Mucosa of gallbladder (tissue), 1 donor: ENCODE data around the gene SND1. TPM values are rescaled to one million over a fixed set of nuclear protein-coding genes. Genes with fewer than 3 reads are reported as not detected.

ENCODE experiments used
- DNase-seq: peaks from one replicate; pipeline ENCODE4 v3.0.0-alpha.2; 2020; ENCODE audit warnings: low spot score
- total RNA-seq: library from RNA; stranded (reverse); gene quantifications from one replicate; pipeline ENCODE4 v1.2.1, GENCODE V29; 2021
- donor health status: DM: no; HTN: no; CAD: no.

SND1 gene
- total RNA-seq, 1 donor from 2014 or later, result 136 TPM

DNA sequence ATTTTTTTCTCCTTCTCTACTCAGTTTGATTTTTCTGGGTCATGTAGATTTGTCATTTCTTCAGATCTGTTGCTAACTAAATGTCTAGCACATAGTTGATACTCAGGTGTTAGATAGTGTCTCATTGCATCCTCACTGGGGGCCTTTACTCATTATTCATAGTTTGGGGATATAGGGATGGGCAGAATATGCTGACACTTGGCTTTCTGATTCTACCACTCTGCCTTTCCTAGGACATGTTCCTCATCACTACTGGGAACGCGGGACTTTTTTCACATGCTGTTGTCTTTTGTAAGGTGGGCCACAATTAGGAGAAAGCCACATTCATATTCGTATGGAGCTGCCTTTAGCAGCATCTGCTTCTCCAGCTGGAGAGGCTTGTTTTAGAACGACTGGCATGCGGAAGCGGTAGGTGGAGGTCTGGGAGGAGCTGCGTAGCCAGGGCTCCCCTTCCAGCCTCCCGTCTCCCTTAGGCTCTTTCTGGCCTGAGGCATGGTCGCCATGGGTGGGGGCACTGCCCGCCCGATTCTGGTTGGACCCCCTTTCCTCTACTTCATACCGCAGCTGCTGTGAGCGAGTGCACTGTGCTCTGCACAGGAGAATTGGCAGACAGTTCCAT lies 78.8 kb downstream of the SND1 start:
- no peak for DNase-seq

GRCh38 chr7:127731431-127732080 lies 79.6 kb downstream of the SND1 start:
- DNase-seq, result no peak

DNA sequence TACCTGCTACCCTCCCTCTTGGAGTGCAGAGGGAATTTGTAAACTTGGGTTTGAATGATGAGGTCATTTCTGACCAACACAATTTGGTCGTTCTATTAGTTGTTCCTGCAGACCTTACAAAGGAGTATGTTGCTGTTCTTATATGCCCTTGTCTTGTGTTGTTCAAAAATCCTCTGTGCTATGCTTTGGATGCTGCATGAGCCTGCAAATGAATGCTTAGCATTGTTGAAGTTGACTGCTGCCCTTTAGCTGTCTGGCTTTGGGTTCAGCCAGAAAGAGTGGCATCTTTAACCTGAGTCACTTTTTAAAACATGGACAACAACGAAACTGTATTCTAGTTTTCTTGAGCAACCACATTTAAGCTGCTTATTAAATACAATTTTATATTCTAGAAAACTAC lies 80.3 kb downstream of the SND1 start:
- DNase-seq, result no peak

GRCh38 chr7:127733986-127734385 lies 82.0 kb downstream of the SND1 start:
- DNase-seq, result no peak

GRCh38 chr7:127736511-127736910 lies 84.5 kb downstream of the SND1 start:
- DNase-seq, result no peak

- DNase-seq, result no peak
Measured at GRCh38 chr7:127738859-127739258, 86.9 kb downstream of the SND1 start.

DNA sequence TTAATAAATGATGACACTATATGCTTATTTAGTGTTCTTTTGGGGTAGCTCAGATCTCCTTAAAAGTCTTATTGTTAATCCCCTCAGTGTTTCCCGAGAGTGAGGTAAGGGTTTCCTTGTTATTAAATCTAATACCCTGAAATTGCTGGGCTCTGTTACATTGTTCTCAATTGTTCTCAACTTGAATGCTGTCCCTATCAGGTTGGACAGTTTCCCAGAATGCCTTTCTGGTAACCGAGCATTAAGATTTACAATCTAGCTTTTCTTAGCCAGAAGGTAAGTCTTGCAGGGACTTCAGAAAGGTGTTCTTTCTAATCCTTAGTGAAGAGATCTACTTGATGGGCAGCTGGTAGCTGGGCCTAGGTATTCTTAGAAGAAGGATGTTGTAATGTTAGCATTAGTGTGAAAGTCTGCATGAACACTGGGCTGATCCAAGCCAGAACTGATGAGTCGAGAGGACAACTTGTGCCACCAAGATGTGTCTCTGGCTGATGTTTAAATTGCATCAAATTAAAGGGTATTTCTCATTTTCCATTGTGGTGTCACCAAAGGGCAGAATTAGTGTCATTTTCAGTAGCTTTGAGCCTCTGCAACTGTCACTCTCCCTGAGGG lies 89.9 kb downstream of the SND1 start:
- no peak for DNase-seq

GRCh38 chr7:127745445-127745844 lies 93.5 kb downstream of the SND1 start:
- no peak for DNase-seq

DNA sequence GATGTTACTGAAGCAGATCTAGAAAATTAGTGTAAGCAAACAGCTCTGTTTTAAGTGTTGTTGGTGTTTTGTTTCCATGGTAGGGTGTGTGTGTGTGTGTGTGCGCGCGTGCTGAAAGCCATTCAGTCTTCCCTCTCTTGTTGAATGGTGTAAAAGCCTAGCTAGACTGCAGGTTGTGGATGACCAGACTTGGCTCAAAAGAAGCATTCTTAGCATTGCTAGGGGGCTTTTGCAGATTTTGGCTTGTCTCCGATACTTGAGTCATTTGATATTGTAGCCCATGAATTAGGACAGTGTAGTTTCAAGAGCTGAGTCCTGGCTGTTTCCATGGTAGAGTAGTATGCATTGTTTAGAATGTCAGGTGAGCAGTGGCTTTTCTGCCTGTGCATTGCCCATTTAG lies 99.1 kb downstream of the SND1 start:
- no peak for DNase-seq

DNA sequence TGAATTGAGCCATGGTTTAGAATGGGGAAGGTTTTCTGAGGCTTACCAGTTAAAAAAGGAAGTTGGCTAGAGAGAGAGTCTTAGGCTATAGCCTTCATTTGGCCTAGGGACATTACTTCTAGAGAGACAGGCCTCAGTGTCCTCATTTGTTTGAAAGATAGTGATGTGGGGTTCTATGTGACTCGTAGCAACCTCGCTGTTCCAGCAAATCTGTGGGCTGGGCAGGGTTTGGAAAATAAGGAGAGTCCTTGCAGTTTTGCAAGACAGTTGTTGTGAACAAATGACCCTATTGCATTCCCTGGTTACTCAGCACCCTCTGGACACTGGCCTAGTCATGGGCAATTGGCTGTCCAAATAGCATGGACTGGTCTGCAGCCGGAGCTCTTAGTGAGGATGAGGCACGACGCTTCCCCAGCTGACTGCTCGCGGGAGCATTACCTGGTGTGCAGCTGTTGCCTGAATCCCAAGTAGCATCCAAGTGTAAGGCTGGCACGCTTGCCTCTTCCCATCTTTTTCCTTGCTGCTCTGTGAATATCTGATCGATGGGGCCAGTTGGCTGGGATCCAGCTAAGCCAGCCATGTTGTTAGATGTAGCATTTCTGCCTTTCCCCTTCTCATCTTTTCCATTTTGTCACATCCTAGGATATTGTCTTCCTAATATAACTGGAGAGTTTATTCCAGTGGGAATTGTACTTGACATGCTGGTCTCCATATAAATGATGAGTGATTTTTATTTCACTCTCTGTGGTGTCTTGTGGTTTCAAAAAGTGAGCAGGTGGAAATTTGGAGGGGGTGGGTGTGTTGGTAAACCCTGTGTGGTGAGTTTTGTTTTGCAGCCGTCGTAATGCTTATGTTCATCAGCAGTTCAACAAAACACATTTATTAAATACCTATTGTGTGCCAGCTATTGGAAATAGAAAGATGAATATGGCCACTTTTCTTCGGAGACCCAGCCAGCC lies 99.8 kb downstream of the SND1 start:
- no peak for DNase-seq

GRCh38 chr7:127752829-127753228 lies 100.8 kb downstream of the SND1 start:
- DNase-seq, result no peak

DNA sequence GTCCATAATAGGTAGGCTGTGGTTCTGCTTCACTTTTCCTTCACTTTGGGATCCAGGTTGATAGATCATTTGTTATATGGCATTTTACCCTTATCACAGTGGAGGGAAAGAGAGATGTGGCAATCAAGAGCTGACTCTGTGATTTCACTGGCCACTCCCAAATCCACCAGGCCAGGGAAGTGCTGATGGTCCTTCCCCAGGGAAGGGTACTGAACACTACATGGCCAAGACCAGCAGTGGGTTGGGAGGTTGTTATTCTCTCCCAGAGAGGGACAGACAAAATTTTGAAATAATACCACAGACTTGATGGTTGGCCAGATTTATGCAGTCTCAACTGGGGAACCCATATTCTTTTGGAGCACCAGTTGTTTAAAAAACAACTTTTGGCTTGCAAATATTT lies 102.5 kb downstream of the SND1 start:
- DNase-seq, result no peak

- DNase-seq, result no peak
Measured at GRCh38 chr7:127755521-127755920, 103.5 kb downstream of the SND1 start.

- DNase-seq, result no peak
Measured at GRCh38 chr7:127755965-127756364, 104.0 kb downstream of the SND1 start.

- DNase-seq, result no peak
Measured at GRCh38 chr7:127758105-127758504, 106.1 kb downstream of the SND1 start.

DNA sequence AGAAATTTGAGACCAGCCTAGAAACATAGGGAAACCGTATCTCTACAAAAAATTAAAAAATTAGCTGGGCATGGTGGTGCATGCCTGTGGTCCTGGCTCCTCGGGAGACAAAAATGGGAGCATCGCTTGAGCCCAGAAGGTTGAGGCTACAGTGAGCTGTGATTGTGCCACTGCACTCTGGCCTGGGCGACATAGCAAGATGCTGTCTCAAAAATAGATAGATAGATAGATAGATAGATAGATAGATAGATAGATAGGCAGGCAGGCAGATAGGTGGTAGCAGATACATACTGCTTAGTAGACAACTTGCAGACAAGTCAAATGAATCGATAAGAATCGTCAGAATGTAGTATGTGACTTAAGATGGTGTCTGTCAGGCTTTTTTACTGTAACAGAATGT lies 106.9 kb downstream of the SND1 start:
- DNase-seq, result no peak

DNA sequence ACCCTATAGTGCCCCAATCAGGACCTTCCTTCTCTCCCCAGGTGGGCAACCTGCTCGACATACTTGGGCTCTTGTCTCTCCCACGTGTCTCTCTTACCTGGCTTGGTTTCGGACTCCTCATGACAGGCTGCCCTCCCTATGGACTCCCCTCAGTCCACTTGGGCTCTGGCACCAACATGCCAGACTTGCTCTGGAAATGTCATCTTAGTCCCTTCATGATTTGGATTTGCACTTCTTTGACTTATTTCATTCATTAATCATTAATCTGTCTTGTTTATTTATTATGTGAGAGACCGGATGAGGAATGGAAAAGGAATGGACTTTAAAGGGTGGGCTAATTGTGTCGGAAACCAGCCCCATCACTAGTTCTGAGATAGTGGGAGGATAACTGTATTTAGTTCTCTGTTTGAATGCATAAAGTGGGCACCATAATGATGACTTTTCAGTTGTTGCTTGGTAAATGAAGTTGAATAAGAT lies 108.0 kb downstream of the SND1 start:
- no peak for DNase-seq

- no peak for DNase-seq
Measured at GRCh38 chr7:127760436-127761031, 108.5 kb downstream of the SND1 start.

DNA sequence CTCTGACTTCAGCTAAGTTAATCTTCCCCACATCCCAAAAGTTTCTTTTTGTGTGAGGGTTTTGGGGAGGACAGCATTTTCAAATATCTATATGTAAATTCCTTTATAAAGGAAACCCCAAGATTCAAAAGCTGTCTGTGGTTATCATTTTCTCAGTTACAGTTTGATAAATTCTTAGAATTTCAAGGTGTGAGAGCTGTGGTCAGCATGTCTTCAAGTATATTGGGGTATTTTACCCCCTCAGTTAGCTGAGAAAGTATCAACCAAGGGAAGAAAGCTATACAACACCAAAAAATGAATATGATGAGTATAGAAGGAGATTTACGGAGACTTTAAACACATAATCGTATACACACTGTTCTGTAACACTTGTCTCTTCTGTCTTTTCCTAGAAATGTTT lies 109.2 kb downstream of the SND1 start:
- no peak for DNase-seq

GRCh38 chr7:127764681-127765080 lies 112.7 kb downstream of the SND1 start:
- DNase-seq, result no peak

- no peak for DNase-seq
Measured at GRCh38 chr7:127765150-127765549, 113.2 kb downstream of the SND1 start.
